BE2C (cell line): Measurements from ENCODE around the gene HSPH1.

ENCODE experiments used
- DNase-seq: peaks from one replicate; pipeline ENCODE4 v3.0.0-alpha.2; 2020
- H3K27me3 ChIP-seq: fragments of 250-450 bp; sonication (Bioruptor Pico); 2 replicates; pipeline ENCODE4 v1.5.1; 2020; ENCODE audit warnings: mild to moderate bottlenecking
- H3K36me3 ChIP-seq: fragments of 250-450 bp; sonication (Bioruptor Pico); 2 replicates; pipeline ENCODE4 v1.5.1; 2020; ENCODE audit warnings: mild to moderate bottlenecking
- H3K4me1 ChIP-seq: fragments of 250-450 bp; sonication (Bioruptor Pico); 2 replicates; pipeline ENCODE4 v1.5.1; 2020
- H3K4me3 ChIP-seq: 2 replicates; pipeline ENCODE4 v1.5.1; 2011; ENCODE audit warnings: low read depth, low read length
- H3K9me3 ChIP-seq: fragments of 250-450 bp; sonication (Bioruptor Pico); 2 replicates; pipeline ENCODE4 v1.5.1; 2020
- TF ChIP-seq, protein P1 (sequence below): IDR thresholded peaks from 2 replicates; pipeline ENCODE4 v1.5.1; 2012; ENCODE audit warnings: mild to moderate bottlenecking, low read depth, low read length

HSPH1 gene

DNA sequence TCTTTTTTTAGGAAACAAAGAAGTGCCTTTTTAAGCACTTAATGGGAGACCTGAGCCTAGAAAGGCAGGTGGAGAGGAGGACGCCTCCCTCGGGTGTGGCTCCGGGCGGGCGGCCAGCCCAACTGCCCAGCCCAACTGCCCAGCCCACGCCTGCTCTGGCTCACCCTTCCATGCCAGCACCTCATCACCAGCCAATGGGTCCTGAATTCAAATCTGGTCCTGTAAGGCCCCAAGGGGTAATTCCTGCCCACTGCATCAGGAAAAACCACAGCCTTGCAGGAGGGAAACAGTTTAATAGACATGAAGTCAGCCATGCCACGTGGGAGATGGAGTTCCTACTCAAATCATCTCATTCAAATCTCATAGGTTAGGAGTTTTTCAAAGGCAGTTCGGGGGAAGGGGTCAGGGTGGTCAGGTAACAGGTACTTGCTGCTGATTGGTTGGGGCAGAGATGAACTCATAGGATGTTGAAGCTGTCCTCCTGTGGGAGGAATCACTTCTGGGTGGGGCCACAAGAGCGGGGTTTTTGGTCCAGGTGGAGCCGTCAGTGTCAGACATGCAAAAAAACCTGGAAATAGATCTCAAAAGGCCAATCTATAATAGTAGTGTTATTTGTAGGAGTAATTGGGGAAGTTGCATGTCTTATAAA, 64.9 kb downstream of the HSPH1 start:
- peaks cover 5% of the 10 kb centered on the region; the same call in 1 of the 2 replicates for H3K27me3 ChIP-seq

DNA sequence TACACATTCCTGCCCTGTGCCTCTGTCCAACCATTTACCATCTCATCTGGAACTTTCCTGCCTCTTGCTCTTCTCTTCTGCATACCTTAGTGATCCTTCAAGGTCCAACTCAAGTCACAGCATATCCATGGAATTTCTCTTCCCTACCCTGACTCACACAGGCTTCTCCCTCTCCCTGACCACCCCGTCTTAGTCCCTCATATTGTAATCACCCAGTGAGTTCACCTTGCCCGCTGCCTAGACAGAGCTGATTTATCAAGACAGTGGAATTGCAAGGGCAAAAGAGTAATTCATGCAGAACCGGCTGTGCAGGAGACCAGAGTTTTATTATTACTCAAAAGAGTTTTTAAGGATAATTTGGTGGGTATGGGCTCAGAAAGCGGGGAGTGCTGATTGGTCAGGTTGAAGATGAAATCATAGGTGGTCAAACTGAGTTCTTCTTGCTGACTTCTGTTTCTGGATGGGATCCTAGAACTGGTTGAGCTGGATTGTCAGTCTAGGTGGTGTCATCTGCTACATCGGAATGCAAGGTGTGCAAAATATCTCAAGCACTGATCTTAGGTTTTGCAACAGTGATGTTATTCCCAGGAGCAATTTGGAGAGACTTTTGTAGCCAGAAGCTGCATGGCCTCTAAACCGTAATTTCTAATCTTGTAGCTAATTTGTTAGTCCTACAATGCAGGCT, 67.2 kb downstream of the HSPH1 start:
- TF ChIP-seq, protein P1, sequence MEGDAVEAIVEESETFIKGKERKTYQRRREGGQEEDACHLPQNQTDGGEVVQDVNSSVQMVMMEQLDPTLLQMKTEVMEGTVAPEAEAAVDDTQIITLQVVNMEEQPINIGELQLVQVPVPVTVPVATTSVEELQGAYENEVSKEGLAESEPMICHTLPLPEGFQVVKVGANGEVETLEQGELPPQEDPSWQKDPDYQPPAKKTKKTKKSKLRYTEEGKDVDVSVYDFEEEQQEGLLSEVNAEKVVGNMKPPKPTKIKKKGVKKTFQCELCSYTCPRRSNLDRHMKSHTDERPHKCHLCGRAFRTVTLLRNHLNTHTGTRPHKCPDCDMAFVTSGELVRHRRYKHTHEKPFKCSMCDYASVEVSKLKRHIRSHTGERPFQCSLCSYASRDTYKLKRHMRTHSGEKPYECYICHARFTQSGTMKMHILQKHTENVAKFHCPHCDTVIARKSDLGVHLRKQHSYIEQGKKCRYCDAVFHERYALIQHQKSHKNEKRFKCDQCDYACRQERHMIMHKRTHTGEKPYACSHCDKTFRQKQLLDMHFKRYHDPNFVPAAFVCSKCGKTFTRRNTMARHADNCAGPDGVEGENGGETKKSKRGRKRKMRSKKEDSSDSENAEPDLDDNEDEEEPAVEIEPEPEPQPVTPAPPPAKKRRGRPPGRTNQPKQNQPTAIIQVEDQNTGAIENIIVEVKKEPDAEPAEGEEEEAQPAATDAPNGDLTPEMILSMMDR = no peak
- no peak for DNase-seq
- Histone ChIP-seq H3K4me1 (peaks cover 1% of the 10 kb centered on the region; the same call in 1 of the 2 replicates), H3K9me3 (no peaks in the 10 kb centered on the region), H3K27me3 (0 out of 2 replicates have a peak, but pooled peaks cover 5% of the 10 kb centered on the region), H3K4me3 (no peak overlapping the region), H3K36me3 (no peaks in the 10 kb centered on the region)

More for the DNA sequence above, 64.9 kb downstream of the HSPH1 start:
- H3K36me3 ChIP-seq = no peaks in the 10 kb centered on the region
- DNase-seq = no peak
- no peak overlapping the region for H3K4me3 ChIP-seq
- TF ChIP-seq, protein P1 = no peak
- H3K4me1 ChIP-seq = no peaks in the 10 kb centered on the region
- no peaks in the 10 kb centered on the region for H3K9me3 ChIP-seq

DNA sequence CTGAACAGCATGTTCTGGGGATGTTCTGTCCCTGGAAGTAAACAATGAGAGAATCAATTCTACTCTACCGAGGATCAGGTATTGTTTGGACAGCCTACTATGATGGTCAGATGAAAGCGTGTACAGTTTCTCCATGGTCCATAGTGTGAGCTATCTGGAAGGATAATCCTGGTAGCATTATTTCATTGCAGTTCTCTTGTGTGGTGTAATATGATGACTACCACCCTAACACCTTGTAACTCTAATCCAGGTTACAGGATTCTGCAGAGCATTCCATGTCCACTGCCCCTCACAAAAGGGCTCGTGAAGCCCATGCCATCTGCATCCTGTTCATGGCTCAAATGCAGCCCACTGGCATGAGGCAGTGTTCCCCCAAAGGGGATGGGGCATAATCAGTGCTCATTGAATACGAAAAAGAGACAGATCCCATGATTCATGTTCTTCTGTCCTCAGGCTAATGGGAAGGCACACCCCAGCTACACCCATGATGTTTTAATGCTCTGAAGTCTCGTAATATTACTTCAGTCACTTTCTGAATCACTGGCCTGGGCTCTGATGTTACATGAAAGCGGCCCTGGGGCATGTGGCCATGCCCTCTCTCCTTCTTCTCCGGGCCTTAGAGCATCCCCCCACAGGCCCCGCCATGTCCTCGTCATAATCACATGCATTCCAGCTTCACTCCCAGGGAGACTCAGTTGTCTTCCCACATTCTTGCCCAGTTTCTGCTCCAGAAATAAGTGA, 68.4 kb downstream of the HSPH1 start:
- TF ChIP-seq, protein P1 = no peak
- DNase-seq = no peak
- H3K27me3 ChIP-seq = 0 out of 2 replicates have a peak, but pooled peaks cover 2% of the 10 kb centered on the region
- H3K9me3 ChIP-seq = no peaks in the 10 kb centered on the region
- no peak overlapping the region for H3K4me3 ChIP-seq
- no peaks in the 10 kb centered on the region for H3K36me3 ChIP-seq
- peaks cover 5% of the 10 kb centered on the region for H3K4me1 ChIP-seq

DNA sequence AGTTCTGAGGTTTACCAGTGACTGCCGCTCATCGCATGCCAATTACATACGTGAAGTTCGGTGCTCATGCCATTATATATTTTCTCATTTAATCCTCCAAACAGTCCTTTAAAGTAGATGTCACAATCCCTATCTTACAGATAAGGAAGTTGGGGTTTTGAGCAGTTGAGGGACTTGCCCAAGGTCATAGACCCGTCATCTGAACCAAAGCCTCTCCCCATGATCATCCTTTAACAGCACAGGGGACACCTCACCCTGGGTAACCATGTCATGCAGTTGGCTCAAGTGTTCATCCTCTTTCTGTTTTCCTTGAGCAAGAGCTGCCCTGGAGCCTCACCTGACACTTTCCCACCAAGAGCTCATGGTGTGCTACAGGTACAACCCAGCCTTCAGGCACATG, 69.1 kb downstream of the HSPH1 start:
- no peaks in the 10 kb centered on the region for H3K9me3 ChIP-seq
- DNase-seq = no peak
- H3K4me1 ChIP-seq = peaks cover 5% of the 10 kb centered on the region
- H3K27me3 ChIP-seq = 0 out of 2 replicates have a peak, but pooled peaks cover 2% of the 10 kb centered on the region
- H3K4me3 ChIP-seq = no peak overlapping the region
- no peaks in the 10 kb centered on the region for H3K36me3 ChIP-seq
- TF ChIP-seq, protein P1 = no peak

DNA sequence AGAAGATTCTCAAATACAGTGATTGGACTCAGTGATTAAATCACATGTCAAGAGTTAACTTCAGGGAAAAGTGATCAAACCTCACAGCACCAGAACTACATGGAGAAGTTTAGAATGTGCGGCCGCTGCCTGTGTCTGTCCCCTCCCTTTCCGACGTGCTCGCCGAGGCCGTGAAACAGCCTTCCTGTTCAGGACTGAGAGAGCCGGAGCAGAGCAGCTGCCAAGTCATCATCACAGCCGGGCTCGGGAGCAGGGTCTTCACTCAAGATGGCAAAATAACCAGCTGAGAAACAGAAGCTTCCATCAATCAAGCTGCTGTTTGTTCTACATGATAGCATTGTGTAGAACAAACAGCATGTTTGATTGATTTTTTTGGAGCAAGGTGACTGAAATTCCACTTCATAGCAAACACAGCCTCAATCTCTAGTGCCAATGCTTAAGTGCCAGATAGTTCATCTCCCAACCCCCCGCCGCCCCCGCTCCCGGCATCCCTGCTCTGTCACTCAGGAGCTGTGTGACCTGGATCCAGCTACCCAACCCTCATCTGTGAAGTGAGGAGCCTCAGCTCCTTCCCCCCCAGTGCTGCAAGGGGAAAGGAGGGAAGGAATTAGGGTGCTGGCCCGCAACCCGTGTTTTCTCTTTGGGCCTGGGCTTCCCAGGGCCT, 70.6 kb downstream of the HSPH1 start:
- TF ChIP-seq, protein P1 = no peak
- Histone ChIP-seq H3K36me3 (no peaks in the 10 kb centered on the region), H3K4me1 (peaks cover 5% of the 10 kb centered on the region), H3K27me3 (no peaks in the 10 kb centered on the region), H3K4me3 (no peak overlapping the region), H3K9me3 (no peaks in the 10 kb centered on the region)
- no peak for DNase-seq
